GM18517 (cell line): Measurements from ENCODE around the gene MXD3.
"Not testable (repeated sequence)": the region's sequence is repeated elsewhere in the genome, so short reads cannot be mapped to it uniquely, and the experiment has no call there.

ENCODE experiments used
- ATAC-seq: cut with Tn5 transposase; IDR thresholded peaks from one replicate; pipeline ENCODE4 v1.9.1; 2021; ENCODE audit warnings: mild to moderate bottlenecking, moderate library complexity; ENCODE audit not compliant: unreplicated experiment

The MXD3 gene

GRCh38 chr5:177275883-177276282 lies 35.8 kb downstream of the MXD3 start:
- no peak for ATAC-seq

GRCh38 chr5:177271113-177271512 lies 40.6 kb downstream of the MXD3 start:
- ATAC-seq: no peak

- ATAC-seq: no peak
Observed at GRCh38 chr5:177270653-177271052, 41.0 kb downstream of the MXD3 start.

- ATAC-seq: no peak
Observed at GRCh38 chr5:177269976-177270375, 41.7 kb downstream of the MXD3 start.

DNA sequence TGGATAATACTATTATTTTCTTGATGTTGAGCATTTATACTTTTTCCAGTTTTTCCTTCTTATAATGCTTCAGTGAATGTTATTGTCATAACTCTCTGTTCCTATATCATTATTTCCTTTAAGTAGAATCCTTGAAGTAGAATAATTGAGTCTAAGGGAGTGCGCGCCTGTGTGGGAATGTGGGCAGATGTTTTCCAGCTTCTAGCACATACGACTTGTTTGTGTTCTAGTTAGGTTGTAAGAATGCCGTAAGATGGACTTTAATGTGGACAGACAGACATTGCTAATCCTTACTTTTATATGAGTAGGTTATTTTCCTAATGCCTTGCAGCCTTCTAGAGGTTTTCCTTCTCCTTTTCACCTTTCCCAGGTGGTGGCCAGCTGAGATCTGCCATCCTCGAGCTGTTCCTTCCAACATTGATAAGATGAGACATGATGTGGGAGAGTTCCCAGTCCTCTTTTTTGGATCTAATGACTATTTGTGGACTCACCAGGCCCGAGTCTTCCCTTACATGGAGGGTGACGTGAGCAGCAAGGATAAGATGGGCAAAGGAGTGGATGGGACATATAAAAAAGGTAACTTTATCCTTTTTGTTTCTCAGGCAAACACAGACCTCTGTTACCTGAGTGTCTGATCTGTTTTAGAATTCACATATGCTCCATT lies 42.3 kb downstream of the MXD3 start:
- no peak for ATAC-seq

DNA sequence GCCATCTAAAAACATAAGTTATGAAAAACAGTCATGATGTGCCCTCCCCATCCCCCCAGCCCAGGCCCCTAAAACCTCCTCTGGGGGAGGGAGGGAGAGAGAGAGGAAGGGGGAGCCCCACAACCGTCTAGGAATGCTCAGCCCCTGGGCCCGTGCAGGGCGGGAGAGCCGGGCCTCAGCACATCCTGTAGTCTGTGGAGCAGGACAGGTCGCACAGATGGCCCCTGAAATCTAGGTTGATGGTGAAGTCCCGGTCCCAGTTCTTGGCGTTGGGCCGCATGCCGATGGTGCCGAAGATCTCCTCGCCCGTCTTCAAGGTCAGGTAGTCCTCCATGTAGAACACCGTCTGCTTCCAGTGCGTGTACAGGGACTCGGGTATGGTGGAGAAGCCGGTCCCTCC lies 46.3 kb downstream of the MXD3 start:
- ATAC-seq: no peak

GRCh38 chr5:177264178-177264577 lies 47.5 kb downstream of the MXD3 start:
- no peak for ATAC-seq

DNA sequence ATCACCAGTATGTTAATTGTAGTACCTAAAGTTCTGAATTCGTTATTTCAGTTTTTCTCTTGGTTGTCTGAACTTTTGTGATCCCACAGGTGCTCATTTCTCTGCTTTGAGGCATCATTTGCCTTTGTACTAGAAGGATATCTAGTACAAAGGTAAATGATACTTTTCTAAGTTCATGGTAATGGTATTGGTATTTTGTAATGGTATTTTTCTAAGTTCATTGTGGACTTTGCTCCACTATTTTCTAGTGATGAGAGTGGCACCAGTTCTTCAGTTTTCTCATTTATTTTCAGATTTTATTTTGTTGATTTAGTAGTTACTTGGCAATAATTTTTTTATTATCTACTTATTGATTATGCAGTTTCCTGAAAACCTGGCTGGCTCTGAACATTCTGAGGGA lies 50.2 kb downstream of the MXD3 start:
- ATAC-seq: no peak

DNA sequence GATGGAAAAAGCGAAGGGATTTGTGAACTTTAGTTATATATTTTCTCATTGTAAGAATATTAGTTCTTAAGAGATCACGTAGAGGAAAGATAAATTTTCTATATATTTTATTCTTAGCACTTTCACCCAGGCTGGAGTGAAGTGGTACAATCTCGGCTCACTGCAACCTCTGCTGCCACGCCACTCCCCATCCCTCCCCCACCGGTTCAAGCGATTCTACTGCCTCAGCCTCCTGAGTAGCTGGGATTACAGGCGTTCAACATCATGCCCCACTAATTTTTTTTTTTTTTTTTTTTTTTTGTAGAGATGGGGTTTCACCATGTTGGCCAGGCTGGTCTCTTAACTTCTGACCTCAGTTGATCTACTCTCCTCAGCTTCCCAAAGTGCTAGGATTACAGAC lies 50.7 kb downstream of the MXD3 start:
- ATAC-seq: no peak

GRCh38 chr5:177258711-177259110 lies 53.0 kb downstream of the MXD3 start:
- ATAC-seq: not testable (repeated sequence)
